GM18870 (cell line): ENCODE data around the gene SLIT3.

Experiments used
- ATAC-seq: cut with Tn5 transposase; IDR thresholded peaks from one replicate; pipeline ENCODE4 v1.9.1; 2021; ENCODE audit warnings: moderate library complexity; ENCODE audit not compliant: unreplicated experiment

Gene SLIT3

GRCh38 chr5:169178274-169178673 lies 122.7 kb downstream of the SLIT3 start:
- no peak for ATAC-seq

- ATAC-seq: no peak
Measured at GRCh38 chr5:169176709-169177694, 123.9 kb downstream of the SLIT3 start.

- ATAC-seq: no peak
Measured at GRCh38 chr5:169175733-169176132, 125.2 kb downstream of the SLIT3 start.

GRCh38 chr5:169174923-169175322 lies 126.0 kb downstream of the SLIT3 start:
- no peak for ATAC-seq

- no peak for ATAC-seq
Measured at GRCh38 chr5:169173372-169173771, 127.6 kb downstream of the SLIT3 start.

- ATAC-seq: no peak
Measured at GRCh38 chr5:169171515-169171914, 129.4 kb downstream of the SLIT3 start.

GRCh38 chr5:169169783-169170182 lies 131.2 kb downstream of the SLIT3 start:
- no peak for ATAC-seq

GRCh38 chr5:169168280-169168679 lies 132.7 kb downstream of the SLIT3 start:
- ATAC-seq: no peak

- no peak for ATAC-seq
Measured at GRCh38 chr5:169166078-169166477, 134.9 kb downstream of the SLIT3 start.

GRCh38 chr5:169165052-169165451 lies 135.9 kb downstream of the SLIT3 start:
- ATAC-seq: no peak

- ATAC-seq: no peak
Measured at GRCh38 chr5:169164481-169164925, 136.4 kb downstream of the SLIT3 start.

GRCh38 chr5:169162407-169162806 lies 138.5 kb downstream of the SLIT3 start:
- no peak for ATAC-seq

- no peak for ATAC-seq
Measured at GRCh38 chr5:169161022-169161680, 139.8 kb downstream of the SLIT3 start.

- no peak for ATAC-seq
Measured at GRCh38 chr5:169160405-169160901, 140.5 kb downstream of the SLIT3 start.

GRCh38 chr5:169158764-169159163 lies 142.2 kb downstream of the SLIT3 start:
- ATAC-seq: no peak

GRCh38 chr5:169157064-169157463 lies 143.9 kb downstream of the SLIT3 start:
- ATAC-seq: no peak

- ATAC-seq: no peak
Measured at GRCh38 chr5:169154679-169155078, 146.3 kb downstream of the SLIT3 start.

GRCh38 chr5:169153405-169153804 lies 147.5 kb downstream of the SLIT3 start:
- ATAC-seq: no peak

GRCh38 chr5:169152946-169153345 lies 148.0 kb downstream of the SLIT3 start:
- ATAC-seq: no peak

GRCh38 chr5:169152453-169152852 lies 148.5 kb downstream of the SLIT3 start:
- ATAC-seq: no peak

GRCh38 chr5:169151051-169151805 lies 149.7 kb downstream of the SLIT3 start:
- ATAC-seq: no peak
